ENCODE results near the gene ZNF367.

- TF ChIP-seq CTCF (IDR thresholded peaks at IDR 0.05 in 2 of 3, conservative IDR thresholded peaks at IDR 0.05 in 1 of 3; ENCODE audit: insufficient read depth in 2 of 3, low read depth in 1 of 3, low read length in 3 of 3) (no peak), PHB2 (IDR thresholded peaks at IDR 0.05; ENCODE audit: low read depth) (no peak), SMAD3 (CRISPR knock-in tag; conservative IDR thresholded peaks at IDR 0.05) (0 out of 2 replicates have a peak, but pooled peaks have one; percentile 58), BCL6 (CRISPR knock-in tag; IDR thresholded peaks at IDR 0.05) (no peak)
Measured at GRCh38 chr9:96417051-96417586, 1.1 kb downstream of the ZNF367 start.

Data from K562 (cell line).